ENCODE results near the gene CDCP1. TPM values are rescaled to one million over a fixed set of nuclear protein-coding genes. Genes with fewer than 3 reads are reported as not detected.

CDCP1 gene
- total RNA-seq, 2 experiments from 2014 or later: 0.32 to 0.36 TPM

GRCh38 chr3:45088543-45089358 is 57.4 kb downstream of the CDCP1 start:
- Mint-ChIP-seq H3K9me3 (no peaks in the 10 kb centered on the region), H3K4me3 (no peak overlapping the region), H3K4me1 (ENCODE audit: low read depth) (no peaks in the 10 kb centered on the region), H3K27me3 (peaks cover 9% of the 10 kb centered on the region), H3K36me3 (ENCODE audit: low read depth) (no peaks in the 10 kb centered on the region), H3K27ac (no peak overlapping the region)
- no peak for TF ChIP-seq CTCF (IDR thresholded peaks at IDR 0.05)
- ChIA-PET CTCF (interaction anchor here (1.0 kb wide), 1 partner anchor 121 kb away, joined by 3 read pairs; no protein-coding TSS in a partner anchor), POLR2A (no interaction called here)
- intact Hi-C loops (cut with micrococcal nuclease): no loop called here
- no peak for DNase-seq
- ATAC-seq: no peak

- no peak for DNase-seq
- Mint-ChIP-seq H3K9me3 (no peaks in the 10 kb centered on the region), H3K27me3 (peaks cover 3% of the 10 kb centered on the region), H3K4me3 (no peak overlapping the region), H3K36me3 (ENCODE audit: low read depth) (no peaks in the 10 kb centered on the region), H3K27ac (no peak overlapping the region), H3K4me1 (ENCODE audit: low read depth) (no peaks in the 10 kb centered on the region)
- ChIA-PET CTCF (interaction anchor here (0.9 to 1.2 kb wide), 2 partner anchors 46 to 49 kb away, joined by 3 read pairs; no protein-coding TSS in a partner anchor), POLR2A (no interaction called here)
- intact Hi-C loops (cut with micrococcal nuclease): no loop called here
- TF ChIP-seq CTCF (IDR thresholded peaks at IDR 0.05): no peak
- ATAC-seq: no peak
Measured at GRCh38 chr3:45087155-45087554, 59.0 kb downstream of the CDCP1 start.

GRCh38 chr3:45084820-45085816 is 61.1 kb downstream of the CDCP1 start:
- ATAC-seq: no peak
- ChIA-PET CTCF (no interaction called here), POLR2A (interaction anchor here (0.6 kb wide), 1 partner anchor 650 kb away, joined by 4 read pairs; no protein-coding TSS in a partner anchor)
- DNase-seq: no peak
- Mint-ChIP-seq H3K27ac (no peak overlapping the region), H3K36me3 (ENCODE audit: low read depth) (no peaks in the 10 kb centered on the region), H3K9me3 (peaks cover 3% of the 10 kb centered on the region), H3K4me3 (no peak overlapping the region), H3K27me3 (peaks cover under 1% of the 10 kb centered on the region), H3K4me1 (ENCODE audit: low read depth) (no peaks in the 10 kb centered on the region)
- TF ChIP-seq CTCF (IDR thresholded peaks at IDR 0.05): no peak
- intact Hi-C loops (cut with micrococcal nuclease): no loop called here

GRCh38 chr3:45084361-45084760 is 61.8 kb downstream of the CDCP1 start:
- ATAC-seq (no peak), DNase-seq (no peak)
- peaks cover 5% of the 10 kb centered on the region for H3K9me3 Mint-ChIP-seq
- TF ChIP-seq CTCF (IDR thresholded peaks at IDR 0.05): no peak
- no peaks in the 10 kb centered on the region for H3K36me3 Mint-ChIP-seq (ENCODE audit: low read depth)
- peaks cover 2% of the 10 kb centered on the region for H3K27me3 Mint-ChIP-seq
- H3K4me3 Mint-ChIP-seq: no peak overlapping the region
- ChIA-PET POLR2A (no interaction called here), CTCF (no interaction called here)
- no peaks in the 10 kb centered on the region for H3K4me1 Mint-ChIP-seq (ENCODE audit: low read depth)
- intact Hi-C loops (cut with micrococcal nuclease): no loop called here
- no peak overlapping the region for H3K27ac Mint-ChIP-seq

Measured in activated CD8-positive, alpha-beta T cell treated with anti-CD3 and anti-CD28 coated beads for 36 hours (primary cell).